MCF 10A (cell line): Measurements from ENCODE around the gene TENT4B. TPM values are rescaled to one million over a fixed set of nuclear protein-coding genes. Genes with fewer than 3 reads are reported as not detected.

Experiments
- BruUV-seq: library from RNA; stranded (reverse); fragments of 400-500 nt; replicated peaks from 2 replicates; lab custom pipeline; 2021; lab: Mats Ljungman, UMichigan
- CTCF ChIA-PET: fragments of 300-600 bp; sonication (Branson Sonifier 250); formaldehyde crosslinking; extraction: SDS; loops from one replicate; lab custom pipeline; 2021; ENCODE audit warnings: antibody characterized with exemption, inconsistent platforms; lab: Yijun Ruan, JAX
- POLR2A ChIA-PET: fragments of 300-600, 350-650 bp; sonication (Branson Sonifier 250); formaldehyde crosslinking; extraction: SDS; loops from one replicate; lab custom pipeline; 2020; ENCODE audit warnings: antibody characterized with exemption, inconsistent platforms; lab: Yijun Ruan, JAX
- DNase-seq: peaks from one replicate; pipeline ENCODE4 v3.0.0-alpha.2; 2018; ENCODE audit not compliant: unreplicated experiment
- H3K27ac Mint-ChIP-seq: one replicate; pipeline ENCODE4 v1.8.0; 2022; ENCODE audit warnings: mild to moderate bottlenecking, low read depth, mixed read lengths; ENCODE audit not compliant: unreplicated experiment
- H3K27me3 Mint-ChIP-seq: one replicate; pipeline ENCODE4 v1.8.0; 2022; ENCODE audit warnings: mixed read lengths; ENCODE audit not compliant: insufficient read depth, unreplicated experiment
- H3K36me3 Mint-ChIP-seq: one replicate; pipeline ENCODE4 v1.8.0; 2022; ENCODE audit warnings: mild to moderate bottlenecking, moderate library complexity, mixed read lengths; ENCODE audit not compliant: insufficient read depth, unreplicated experiment
- H3K4me1 Mint-ChIP-seq: one replicate; pipeline ENCODE4 v1.8.0; 2022; ENCODE audit warnings: mixed read lengths; ENCODE audit not compliant: insufficient read depth, unreplicated experiment
- H3K4me3 Mint-ChIP-seq: one replicate; pipeline ENCODE4 v1.8.0; 2022; ENCODE audit warnings: mild to moderate bottlenecking, moderate library complexity, mixed read lengths; ENCODE audit not compliant: unreplicated experiment
- H3K9me3 Mint-ChIP-seq: one replicate; pipeline ENCODE4 v1.8.0; 2022; ENCODE audit warnings: mixed read lengths; ENCODE audit not compliant: unreplicated experiment
- CTCF ChIP-seq: fragments of 200-600 bp; IDR thresholded peaks from one replicate; pipeline ENCODE4 v1.8.0; 2022; ENCODE audit warnings: antibody characterized with exemption, mild to moderate bottlenecking; ENCODE audit not compliant: unreplicated experiment
- intact Hi-C: fragments of 100-400 bp; cut with micrococcal nuclease; formaldehyde crosslinking; loops from 2 replicates; pipeline ENCODE4 v1.14.1; 2022
- total RNA-seq: library from RNA; stranded (reverse); gene quantifications from 2 replicates; pipeline ENCODE4 v1.2.3, GENCODE V29; 2022

TENT4B gene
- total RNA-seq, 1 experiment from 2014 or later: 12.1 TPM

DNA sequence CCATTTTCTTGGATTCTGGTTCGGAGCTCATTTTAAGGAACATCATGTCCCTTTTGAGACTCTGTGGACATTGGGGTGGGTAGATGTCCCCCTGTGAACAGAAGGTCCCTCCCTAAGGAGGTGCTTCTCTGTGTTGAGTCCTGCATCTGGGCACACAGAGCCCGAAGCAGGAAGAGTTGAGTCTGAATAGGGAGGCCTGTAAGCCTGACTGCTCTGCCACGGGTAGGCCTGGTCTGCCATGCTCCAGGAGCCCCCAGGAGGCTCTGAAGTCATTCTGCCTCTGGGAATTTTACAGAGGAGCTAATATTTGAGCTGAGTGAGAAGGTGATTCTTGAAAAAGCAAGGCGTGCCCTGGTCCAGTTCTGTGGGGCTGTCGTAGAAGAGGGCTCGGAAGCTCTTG lies 50.6 kb downstream of the TENT4B start:
- Mint-ChIP-seq H3K9me3 (no peaks in the 10 kb centered on the region), H3K36me3 (no peaks in the 10 kb centered on the region), H3K27me3 (no peaks in the 10 kb centered on the region), H3K4me1 (peaks cover 47% of the 10 kb centered on the region), H3K27ac (peak overlapping the region; percentile 97), H3K4me3 (peak overlapping the region; percentile 8)
- no peak for DNase-seq
- no peak for TF ChIP-seq CTCF
- intact Hi-C loops: no loop called here
- POLR2A ChIA-PET: interaction anchor here (0.6 to 1.4 kb wide), 3 partner anchors 9 to 64 kb away, joined by 3 to 4 read pairs (median 3); no protein-coding TSS in a partner anchor
- CTCF ChIA-PET: interaction anchor here (0.6 to 1.7 kb wide), 4 partner anchors 9 to 178 kb away, joined by 3 to 6 read pairs (median 3); partner anchors contain the start of gene CNEP1R1
- BruUV-seq: no TSS peak

- no peaks in the 10 kb centered on the region for H3K9me3 Mint-ChIP-seq
- H3K4me1 Mint-ChIP-seq: peaks cover 50% of the 10 kb centered on the region
- BruUV-seq: no TSS peak
- ChIA-PET CTCF (interaction anchor here (0.6 to 1.7 kb wide), 3 partner anchors 8 to 179 kb away, joined by 3 to 6 read pairs (median 3); partner anchors contain the start of gene CNEP1R1), POLR2A (interaction anchor here (0.6 to 1.4 kb wide), 3 partner anchors 10 to 247 kb away, joined by 3 to 4 read pairs (median 3); no protein-coding TSS in a partner anchor)
- no peaks in the 10 kb centered on the region for H3K27me3 Mint-ChIP-seq
- DNase-seq: peak; percentile 20
- no peak for TF ChIP-seq CTCF
- intact Hi-C loops: no loop called here
- H3K4me3 Mint-ChIP-seq: no peak overlapping the region
- H3K36me3 Mint-ChIP-seq: peaks cover 4% of the 10 kb centered on the region
- H3K27ac Mint-ChIP-seq: peak overlapping the region; percentile 97
These were observed 51.5 kb downstream of the TENT4B start for GRCh38 chr16:50204453-50205108.

GRCh38 chr16:50207652-50208051 lies 54.5 kb downstream of the TENT4B start:
- Mint-ChIP-seq H3K9me3 (no peaks in the 10 kb centered on the region), H3K4me1 (peaks cover 60% of the 10 kb centered on the region), H3K27ac (peak overlapping the region; percentile 81), H3K27me3 (no peaks in the 10 kb centered on the region), H3K36me3 (peaks cover 21% of the 10 kb centered on the region), H3K4me3 (no peak overlapping the region)
- no TSS peak for BruUV-seq
- ChIA-PET POLR2A (interaction anchor here (0.6 to 1.7 kb wide), 5 partner anchors 34 to 746 kb away, joined by 3 read pairs; partner anchors contain the start of gene CNEP1R1), CTCF (interaction anchor here (1.0 to 5.7 kb wide), 3 partner anchors 147 to 459 kb away, joined by 3 to 61 read pairs (median 3); partner anchors contain the start of gene CNEP1R1)
- intact Hi-C loops: no loop called here
- DNase-seq: peak; percentile 44
- TF ChIP-seq CTCF: no peak

DNA sequence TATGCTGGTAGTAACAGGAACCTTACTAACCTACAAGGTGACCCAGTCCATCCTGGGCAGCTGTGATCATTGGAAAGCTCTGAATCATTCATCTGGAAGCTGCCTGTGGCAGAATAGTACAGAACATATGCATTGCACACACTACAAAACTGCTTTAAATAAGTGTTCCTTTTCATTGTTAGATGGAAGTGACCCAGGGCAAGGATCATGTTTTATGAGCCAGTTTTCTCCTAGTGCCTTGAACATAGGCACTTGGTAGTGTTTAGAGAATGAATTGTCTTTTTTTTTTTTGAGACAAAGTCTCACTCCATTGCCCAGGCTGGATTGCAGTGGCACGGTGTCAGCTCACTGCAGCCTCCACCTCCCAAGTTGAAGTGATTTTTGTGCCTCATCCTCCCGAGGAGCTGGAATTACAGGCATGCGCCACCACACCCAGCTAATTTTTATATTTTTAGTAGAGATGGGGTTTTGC lies 55.4 kb downstream of the TENT4B start:
- ChIA-PET CTCF (interaction anchor here (0.6 to 5.7 kb wide), 7 partner anchors 13 to 867 kb away, joined by 3 to 61 read pairs (median 3); partner anchors contain the start of gene CNEP1R1), POLR2A (interaction anchor here (0.6 to 1.0 kb wide), 4 partner anchors 13 to 1677 kb away, joined by 3 to 4 read pairs (median 3); no protein-coding TSS in a partner anchor)
- Mint-ChIP-seq H3K4me3 (peak overlapping the region; percentile 41), H3K4me1 (peaks cover 51% of the 10 kb centered on the region), H3K27ac (peak overlapping the region; percentile 81), H3K27me3 (no peaks in the 10 kb centered on the region), H3K9me3 (no peaks in the 10 kb centered on the region), H3K36me3 (peaks cover 23% of the 10 kb centered on the region)
- peak; percentile 63 for DNase-seq
- intact Hi-C loops: no loop called here
- BruUV-seq: no TSS peak
- TF ChIP-seq CTCF: no peak
